Bronchial epithelial cell (primary cell): ENCODE data around the gene ATG10. TPM values are rescaled to one million over a fixed set of nuclear protein-coding genes. Genes with fewer than 3 reads are reported as not detected.

Experiments used
- DNase-seq: peaks from one replicate; pipeline ENCODE4 v3.0.0-alpha.2; 2010; ENCODE audit warnings: low read depth
- FAIRE-seq: peaks from 2 replicates; lab custom pipeline; 2011; peaks lifted over from hg19 to GRCh38; lab: Jason Lieb, UNC
- H3K27me3 ChIP-seq: 2 replicates; pipeline ENCODE4 v1.5.1; 2011; ENCODE audit warnings: low read length; ENCODE audit not compliant: control insufficient read depth, insufficient read depth
- H3K36me3 ChIP-seq: 2 replicates; pipeline ENCODE4 v1.5.1; 2011; ENCODE audit warnings: low read length; ENCODE audit not compliant: control insufficient read depth, insufficient read depth
- H3K4me3 ChIP-seq: 2 replicates; pipeline ENCODE4 v1.5.1; 2011; ENCODE audit warnings: mild to moderate bottlenecking, low read depth, low read length, control low read depth
- CTCF ChIP-seq: IDR thresholded peaks from 2 replicates; pipeline ENCODE4 v1.5.1; 2011; ENCODE audit warnings: mild to moderate bottlenecking, moderate library complexity, low read length, control low read depth, inconsistent platforms; ENCODE audit not compliant: insufficient read depth, severe bottlenecking
- total RNA-seq: library from RNA; depleted of rRNA; stranded (reverse); fragments of >200 nt; gene quantifications from 2 replicates; pipeline ENCODE4 v1.2.1, GENCODE V29; 2014

ATG10 gene
- total RNA-seq, 1 donor from 2014 or later: 9.7 TPM

GRCh38 chr5:82244151-82244550, 272.3 kb downstream of the ATG10 start:
- Histone ChIP-seq H3K27me3 (no peaks in the 10 kb centered on the region), H3K4me3 (no peak overlapping the region), H3K36me3 (no peaks in the 10 kb centered on the region)
- no peak for DNase-seq
- no peak for TF ChIP-seq CTCF
- FAIRE-seq: no peak

- no peaks in the 10 kb centered on the region for H3K27me3 ChIP-seq
- TF ChIP-seq CTCF: no peak
- FAIRE-seq (no peak), DNase-seq (no peak)
- no peaks in the 10 kb centered on the region for H3K36me3 ChIP-seq
- H3K4me3 ChIP-seq: no peak overlapping the region
Observed at GRCh38 chr5:82244854-82245635, 273.2 kb downstream of the ATG10 start.

- no peak for TF ChIP-seq CTCF
- FAIRE-seq (no peak), DNase-seq (no peak)
- Histone ChIP-seq H3K4me3 (no peak overlapping the region), H3K27me3 (no peaks in the 10 kb centered on the region), H3K36me3 (no peaks in the 10 kb centered on the region)
Observed at GRCh38 chr5:82246960-82247574, 275.2 kb downstream of the ATG10 start.

- DNase-seq: no peak
- TF ChIP-seq CTCF: no peak
Observed at GRCh38 chr5:82252744-82253143, 280.9 kb downstream of the ATG10 start.

GRCh38 chr5:82255844-82256243, 284.0 kb downstream of the ATG10 start:
- Histone ChIP-seq H3K27me3 (no peaks in the 10 kb centered on the region), H3K4me3 (no peak overlapping the region), H3K36me3 (no peaks in the 10 kb centered on the region)
- FAIRE-seq: no peak
- no peak for DNase-seq
- no peak for TF ChIP-seq CTCF

More at GRCh38 chr5:82252744-82253143, 280.9 kb downstream of the ATG10 start:
- no peak for FAIRE-seq
- Histone ChIP-seq H3K4me3 (no peak overlapping the region), H3K27me3 (no peaks in the 10 kb centered on the region), H3K36me3 (no peaks in the 10 kb centered on the region)
